ENCODE measurements around the gene HOXB6.

Gene HOXB6

DNA sequence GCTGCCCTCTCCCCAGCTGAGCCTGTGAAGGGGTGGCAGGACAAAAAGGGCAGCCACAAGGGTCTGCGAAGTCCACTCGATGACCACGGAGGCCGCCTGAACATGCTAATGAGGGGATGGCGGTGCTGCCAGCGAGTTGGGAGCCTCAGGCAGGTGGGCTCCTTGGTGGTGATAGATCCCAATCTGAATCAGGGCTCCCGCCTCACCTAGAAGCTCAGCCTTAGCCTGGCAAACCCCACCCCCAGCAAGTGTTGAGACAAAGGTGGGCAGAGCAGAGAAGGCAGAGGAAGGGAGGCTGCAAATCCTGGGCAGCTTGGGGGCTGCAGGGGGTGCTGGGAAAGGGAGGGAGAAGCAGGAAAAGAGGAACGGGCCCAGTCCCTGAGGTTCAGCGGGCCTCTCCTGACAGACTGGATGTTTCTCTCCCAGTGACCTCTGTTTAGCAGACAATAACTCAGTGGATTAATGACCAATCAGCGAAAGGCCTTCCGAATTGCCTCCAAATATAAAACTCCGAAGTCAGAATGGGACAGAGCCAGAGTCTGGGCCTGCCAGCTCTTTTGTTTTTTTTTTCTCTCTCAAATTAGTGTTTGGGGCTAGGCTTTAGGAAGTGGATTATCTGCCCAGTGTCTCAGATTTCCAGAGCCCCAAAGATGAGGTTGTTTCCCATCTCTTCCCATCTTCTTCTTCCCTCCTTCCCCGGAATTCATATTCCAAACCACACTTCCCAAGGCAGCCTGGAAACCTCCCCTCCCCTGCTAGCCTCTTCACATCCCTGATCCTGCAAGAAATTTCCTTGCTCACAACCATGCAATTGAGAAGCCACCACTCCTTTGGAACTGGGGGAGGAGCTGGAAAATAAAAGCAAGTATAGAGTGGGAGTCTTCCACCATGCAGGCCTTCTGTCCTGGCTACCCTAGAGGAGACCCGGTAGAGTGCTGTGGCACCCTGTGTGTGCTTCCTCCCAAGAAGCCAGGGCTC, 44.7 kb downstream of the HOXB6 start:
- no peak overlapping the region for H3K4me3 ChIP-seq (ENCODE audit: low read depth, low read length)
- DNase-seq (ENCODE audit: low read depth), result no peak
- TF ChIP-seq, protein P1, sequence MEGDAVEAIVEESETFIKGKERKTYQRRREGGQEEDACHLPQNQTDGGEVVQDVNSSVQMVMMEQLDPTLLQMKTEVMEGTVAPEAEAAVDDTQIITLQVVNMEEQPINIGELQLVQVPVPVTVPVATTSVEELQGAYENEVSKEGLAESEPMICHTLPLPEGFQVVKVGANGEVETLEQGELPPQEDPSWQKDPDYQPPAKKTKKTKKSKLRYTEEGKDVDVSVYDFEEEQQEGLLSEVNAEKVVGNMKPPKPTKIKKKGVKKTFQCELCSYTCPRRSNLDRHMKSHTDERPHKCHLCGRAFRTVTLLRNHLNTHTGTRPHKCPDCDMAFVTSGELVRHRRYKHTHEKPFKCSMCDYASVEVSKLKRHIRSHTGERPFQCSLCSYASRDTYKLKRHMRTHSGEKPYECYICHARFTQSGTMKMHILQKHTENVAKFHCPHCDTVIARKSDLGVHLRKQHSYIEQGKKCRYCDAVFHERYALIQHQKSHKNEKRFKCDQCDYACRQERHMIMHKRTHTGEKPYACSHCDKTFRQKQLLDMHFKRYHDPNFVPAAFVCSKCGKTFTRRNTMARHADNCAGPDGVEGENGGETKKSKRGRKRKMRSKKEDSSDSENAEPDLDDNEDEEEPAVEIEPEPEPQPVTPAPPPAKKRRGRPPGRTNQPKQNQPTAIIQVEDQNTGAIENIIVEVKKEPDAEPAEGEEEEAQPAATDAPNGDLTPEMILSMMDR (IDR thresholded peaks at IDR 0.05; ENCODE audit: control insufficient read depth, extremely low read depth, insufficient read depth), result no peak

DNA sequence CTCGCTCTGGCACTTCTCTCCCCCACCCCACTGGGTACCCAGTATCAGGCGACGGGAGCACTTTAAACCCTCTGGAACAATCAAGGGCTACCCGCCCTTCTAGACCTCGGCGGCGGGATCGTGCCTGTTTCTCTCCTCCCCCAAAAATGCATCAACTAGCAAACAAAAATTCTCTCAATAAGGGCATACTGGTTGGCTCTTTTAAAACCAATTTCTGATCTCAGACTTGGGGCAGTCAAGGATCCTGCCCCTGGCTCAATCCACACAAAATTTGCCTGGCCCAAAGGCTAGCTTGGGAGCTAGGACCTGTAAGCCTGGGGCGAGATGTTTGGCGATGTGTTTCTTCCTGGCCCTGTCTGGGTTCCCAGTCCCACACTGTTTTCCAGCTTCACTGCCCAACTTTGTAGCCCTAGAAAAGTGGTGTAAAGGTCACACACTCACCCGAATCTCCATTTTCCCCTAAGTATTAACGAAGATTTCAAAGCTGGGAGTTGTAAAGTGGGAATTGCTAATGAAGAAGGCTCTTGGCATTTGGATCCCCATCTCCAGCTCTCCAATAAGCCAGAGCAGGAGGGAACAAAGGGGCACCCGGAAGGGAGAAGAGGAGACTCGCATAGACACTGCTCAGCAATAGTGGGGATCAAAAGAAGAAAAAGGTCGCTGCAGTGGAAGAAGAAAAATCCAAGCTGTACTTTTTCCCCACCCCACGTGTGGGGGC, 45.5 kb downstream of the HOXB6 start:
- no peak overlapping the region for H3K4me3 ChIP-seq (ENCODE audit: low read depth, low read length)
- DNase-seq (ENCODE audit: low read depth), result no peak
- TF ChIP-seq, protein P1 (IDR thresholded peaks at IDR 0.05; ENCODE audit: control insufficient read depth, extremely low read depth, insufficient read depth), result no peak

DNA sequence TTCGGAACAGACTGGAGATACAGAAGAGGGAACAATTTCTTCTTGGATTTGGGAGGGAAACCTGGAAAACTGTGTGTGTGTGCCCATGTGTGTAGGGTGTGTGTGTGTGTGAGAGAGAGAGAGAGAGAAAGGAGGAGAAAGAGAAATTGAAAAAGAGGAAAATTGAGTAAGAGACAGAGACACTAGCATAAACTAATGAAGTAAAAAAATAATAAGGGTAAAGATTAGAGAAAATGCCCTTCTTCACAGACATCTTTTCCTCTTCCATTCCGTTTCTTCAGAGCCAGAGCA, 46.0 kb downstream of the HOXB6 start:
- TF ChIP-seq, protein P1 (IDR thresholded peaks at IDR 0.05; ENCODE audit: control insufficient read depth, extremely low read depth, insufficient read depth), result no peak
- H3K4me3 ChIP-seq (ENCODE audit: low read depth, low read length), result no peak overlapping the region
- DNase-seq (ENCODE audit: low read depth), result no peak

DNA sequence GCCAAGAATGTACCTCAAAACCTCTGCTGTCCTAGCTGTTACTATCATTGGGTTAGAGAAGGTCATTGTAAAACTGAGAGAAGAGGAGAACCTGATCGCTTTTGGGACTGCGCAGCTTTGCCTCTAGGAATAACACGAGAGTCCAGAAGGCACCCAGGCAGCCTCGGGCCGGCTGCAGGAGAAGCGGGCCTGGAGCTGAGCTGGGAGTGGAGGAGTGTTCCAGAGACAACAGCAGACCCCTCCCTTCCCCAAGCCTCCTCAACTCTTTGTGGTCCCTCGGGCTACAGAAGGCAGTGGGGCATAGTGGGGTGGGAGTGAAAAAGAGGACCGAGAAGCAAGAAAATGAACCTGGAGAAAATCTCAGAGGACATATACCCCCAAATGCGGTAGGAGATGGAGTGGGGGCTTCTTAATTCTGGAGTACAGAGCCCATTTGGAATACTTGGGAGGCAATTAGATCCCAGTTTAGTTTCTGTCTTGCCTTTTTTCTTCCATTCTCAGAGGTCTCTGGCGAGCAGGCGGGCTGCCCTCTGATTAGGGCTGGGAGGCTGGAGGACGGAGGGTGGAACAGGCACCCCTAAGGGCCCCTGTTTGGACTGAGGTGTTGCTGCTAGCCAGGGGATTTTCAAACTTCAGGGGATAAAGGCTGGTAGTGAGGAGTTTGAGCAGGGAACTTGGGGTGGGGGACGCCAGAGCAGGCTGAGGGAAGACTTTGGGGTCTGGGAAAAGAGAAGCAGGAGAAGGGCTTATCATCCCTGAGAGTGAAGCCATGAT, 46.5 kb downstream of the HOXB6 start:
- no peak for DNase-seq (ENCODE audit: low read depth)
- H3K4me3 ChIP-seq (ENCODE audit: low read depth, low read length), result no peak overlapping the region
- TF ChIP-seq, protein P1 (IDR thresholded peaks at IDR 0.05; ENCODE audit: control insufficient read depth, extremely low read depth, insufficient read depth), result no peak

DNA sequence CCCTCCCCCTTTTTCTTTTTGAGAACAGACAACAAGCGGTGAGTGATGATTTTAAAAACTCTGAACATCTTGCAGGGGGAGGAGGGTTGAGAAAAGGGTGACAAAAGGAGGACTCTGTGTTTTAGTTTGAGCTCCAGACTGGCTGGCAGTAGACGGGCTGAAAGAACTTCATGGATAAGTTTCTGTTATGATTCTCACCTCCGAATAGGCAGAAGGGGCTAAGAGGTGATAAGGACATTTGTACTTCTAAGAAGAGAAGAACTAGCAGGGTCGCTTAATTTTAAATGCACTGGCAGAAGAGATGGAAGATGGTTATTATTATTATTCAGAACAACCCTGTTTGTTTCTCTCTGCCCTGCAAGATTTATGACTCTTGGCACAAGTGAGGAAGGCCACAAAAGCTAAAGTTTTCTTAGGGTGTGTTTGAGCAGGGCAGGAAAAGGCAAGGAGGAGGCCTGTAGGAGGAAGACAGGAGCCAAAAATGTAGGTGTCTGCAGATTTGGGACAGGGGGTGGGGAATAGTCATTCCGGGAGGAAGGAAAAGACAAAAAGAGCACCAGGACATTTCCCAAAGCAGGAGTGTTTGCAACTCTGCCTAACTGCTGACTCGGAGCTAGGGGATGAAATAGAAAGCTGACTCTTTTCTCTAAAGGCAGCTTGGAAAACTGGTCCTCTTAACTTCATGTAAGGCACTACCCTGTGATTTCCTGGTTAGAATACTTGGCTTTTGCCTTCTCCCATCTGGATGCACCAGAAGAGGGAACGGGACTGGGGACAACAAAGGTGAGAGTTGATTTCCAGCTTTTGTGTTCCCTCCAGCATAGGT, 48.0 kb downstream of the HOXB6 start:
- TF ChIP-seq, protein P1 (IDR thresholded peaks at IDR 0.05; ENCODE audit: control insufficient read depth, extremely low read depth, insufficient read depth), result no peak
- no peak overlapping the region for H3K4me3 ChIP-seq (ENCODE audit: low read depth, low read length)
- DNase-seq (ENCODE audit: low read depth), result no peak

DNA sequence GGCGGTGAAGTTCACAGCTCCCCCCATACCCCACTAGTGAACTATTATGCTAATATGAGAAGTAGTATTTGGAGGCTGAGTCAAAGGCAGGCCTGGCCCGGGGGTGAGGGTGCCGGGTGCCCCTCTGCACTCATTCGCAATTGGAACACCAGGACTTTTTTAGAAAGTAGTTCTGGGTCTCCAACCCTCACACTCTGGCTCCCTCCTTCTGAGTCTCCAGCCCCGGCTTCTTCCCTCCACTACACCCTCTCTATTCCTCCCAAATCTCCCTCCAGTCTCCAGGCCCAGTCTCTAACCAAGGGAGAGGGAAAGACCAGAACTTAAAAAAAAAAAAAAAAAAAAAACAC, 48.6 kb downstream of the HOXB6 start:
- no peak for DNase-seq (ENCODE audit: low read depth)
- H3K4me3 ChIP-seq (ENCODE audit: low read depth, low read length), result no peak overlapping the region
- TF ChIP-seq, protein P1 (IDR thresholded peaks at IDR 0.05; ENCODE audit: control insufficient read depth, extremely low read depth, insufficient read depth), result no peak

All from LNCaP clone FGC (cell line).